Measurements from ENCODE around the gene PRXL2B. TPM values are rescaled to one million over a fixed set of nuclear protein-coding genes. Genes with fewer than 3 reads are reported as not detected.
"Not testable (repeated sequence)": the region's sequence is repeated elsewhere in the genome, so short reads cannot be mapped to it uniquely, and the experiment has no call there.

The PRXL2B gene
- polyA plus RNA-seq, 4 donors = 28.9 to 126 (median 47.2) TPM

DNA sequence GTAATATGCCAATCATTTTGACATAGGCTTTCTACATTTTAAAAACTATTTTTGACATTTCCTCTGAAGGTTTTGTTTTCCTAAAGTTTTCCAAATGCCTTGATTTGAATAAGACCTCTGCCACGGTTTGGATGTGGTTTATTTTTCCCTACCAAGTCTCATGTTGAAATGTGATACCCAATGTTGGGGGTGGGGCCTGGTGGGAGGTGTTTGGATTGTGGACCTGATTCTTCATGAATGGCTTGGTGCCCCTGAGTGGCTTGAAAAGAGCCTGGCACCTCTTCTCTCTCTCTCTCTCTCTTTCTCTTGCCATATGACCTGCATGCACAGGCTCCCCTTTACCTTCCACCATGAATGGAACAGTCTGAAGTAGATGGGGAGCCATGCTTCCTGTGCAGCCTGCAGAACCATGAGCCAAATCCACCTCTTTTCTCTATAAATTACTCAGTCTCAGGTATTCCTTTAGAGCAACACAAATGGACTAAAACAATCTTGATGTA is 31.4 kb downstream of the PRXL2B start:
- FAIRE-seq (no peak), DNase-seq (no peak)
- WGBS, 3 donors = 10 to 38% (median 27%) methylated on average over 1 of the region's 1 CpG
- H3K4me3 ChIP-seq (ENCODE audit: low read depth in 1 of 3, low read length in 3 of 3) = no peak overlapping the region
- no peaks in the 10 kb centered on the region for H3K36me3 ChIP-seq (ENCODE audit: control insufficient read depth in 3 of 3, insufficient read depth in 2 of 3, low read depth in 1 of 3, low read length in 3 of 3)
- H3K27me3 ChIP-seq (ENCODE audit: control insufficient read depth in 3 of 3, insufficient read depth in 3 of 3, low read length in 3 of 3) = peaks cover 0 to 3% (median 2%) of the 10 kb centered on the region in 3 donors
- H3K27ac ChIP-seq (ENCODE audit: low read depth in 1 of 3, low read length in 2 of 3) = no peak overlapping the region
- peaks cover 0 to 20% of the 10 kb centered on the region in 2 donors for H3K9me3 ChIP-seq (ENCODE audit: control insufficient read depth in 2 of 2, insufficient read depth in 1 of 2, low read depth in 1 of 2, low read length in 1 of 2)
- H3K4me1 ChIP-seq (ENCODE audit: control insufficient read depth in 3 of 3, insufficient read depth in 2 of 3, low read depth in 1 of 3, low read length in 2 of 3) = no peaks in the 10 kb centered on the region

- WGBS, 3 donors = 84 to 89% (median 84%) methylated on average over 12 of the region's 12 CpGs
- Histone ChIP-seq H3K36me3 (ENCODE audit: control insufficient read depth in 3 of 3, insufficient read depth in 2 of 3, low read depth in 1 of 3, low read length in 3 of 3) (no peaks in the 10 kb centered on the region), H3K4me3 (ENCODE audit: low read depth in 1 of 3, low read length in 3 of 3) (no peak overlapping the region), H3K4me1 (ENCODE audit: control insufficient read depth in 3 of 3, insufficient read depth in 2 of 3, low read depth in 1 of 3, low read length in 2 of 3) (peaks cover 0 to 8% (median 0%) of the 10 kb centered on the region in 3 donors), H3K27me3 (ENCODE audit: control insufficient read depth in 3 of 3, insufficient read depth in 3 of 3, low read length in 3 of 3) (peaks cover 0 to 23% (median 10%) of the 10 kb centered on the region in 3 donors), H3K27ac (ENCODE audit: low read depth in 1 of 3, low read length in 2 of 3) (no peak overlapping the region), H3K9me3 (ENCODE audit: control insufficient read depth in 2 of 2, insufficient read depth in 1 of 2, low read depth in 1 of 2, low read length in 1 of 2) (peaks cover 0 to 5% of the 10 kb centered on the region in 2 donors)
- FAIRE-seq = no peak
- DNase-seq = no peak
Observed at GRCh38 chr1:2623571-2624337, 37.2 kb downstream of the PRXL2B start.

DNA sequence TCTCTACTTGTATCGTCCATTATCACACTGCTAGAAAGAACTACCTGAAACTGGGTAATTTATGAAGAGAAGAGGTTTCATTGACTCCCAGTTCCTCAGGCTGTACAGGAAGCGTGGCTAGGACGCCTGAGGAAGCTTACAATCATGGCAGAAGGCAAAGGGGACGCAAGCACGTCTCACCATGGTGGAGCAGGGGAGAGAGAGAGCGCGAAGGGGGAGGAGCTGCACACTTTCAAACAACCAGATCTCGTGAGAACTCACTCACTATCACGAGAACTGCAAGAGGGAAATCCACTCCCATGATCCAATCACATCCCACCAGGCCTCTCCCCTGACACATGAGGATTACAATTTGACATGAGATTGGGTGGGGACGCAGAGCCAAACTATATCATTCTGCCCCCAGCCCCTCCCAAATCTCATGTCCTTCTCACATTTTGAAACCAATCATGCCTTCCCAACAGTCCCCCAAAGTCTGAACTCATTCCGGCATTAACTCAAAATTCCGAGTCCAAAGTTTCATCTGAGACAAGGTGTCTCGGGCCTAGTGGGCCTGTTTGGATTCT is 38.2 kb downstream of the PRXL2B start:
- FAIRE-seq (no peak), DNase-seq (no peak)
- Histone ChIP-seq H3K36me3 (ENCODE audit: control insufficient read depth in 3 of 3, insufficient read depth in 2 of 3, low read depth in 1 of 3, low read length in 3 of 3) (no peaks in the 10 kb centered on the region), H3K4me1 (ENCODE audit: control insufficient read depth in 3 of 3, insufficient read depth in 2 of 3, low read depth in 1 of 3, low read length in 2 of 3) (peaks cover 0 to 8% (median 0%) of the 10 kb centered on the region in 3 donors), H3K4me3 (ENCODE audit: low read depth in 1 of 3, low read length in 3 of 3) (no peak overlapping the region), H3K9me3 (ENCODE audit: control insufficient read depth in 2 of 2, insufficient read depth in 1 of 2, low read depth in 1 of 2, low read length in 1 of 2) (peaks cover 0 to 5% of the 10 kb centered on the region in 2 donors), H3K27me3 (ENCODE audit: control insufficient read depth in 3 of 3, insufficient read depth in 3 of 3, low read length in 3 of 3) (peaks cover 0 to 32% (median 18%) of the 10 kb centered on the region in 3 donors), H3K27ac (ENCODE audit: low read depth in 1 of 3, low read length in 2 of 3) (no peak overlapping the region)
- WGBS, 3 donors = 81 to 87% (median 85%) methylated on average over 13 of the region's 13 CpGs

GRCh38 chr1:2625311-2625710 is 38.7 kb downstream of the PRXL2B start:
- FAIRE-seq = no peak
- H3K4me3 ChIP-seq (ENCODE audit: low read depth in 1 of 3, low read length in 3 of 3) = no peak overlapping the region
- no peak overlapping the region for H3K27ac ChIP-seq (ENCODE audit: low read depth in 1 of 3, low read length in 2 of 3)
- H3K4me1 ChIP-seq (ENCODE audit: control insufficient read depth in 3 of 3, insufficient read depth in 2 of 3, low read depth in 1 of 3, low read length in 2 of 3) = peaks cover 0 to 10% (median 0%) of the 10 kb centered on the region in 3 donors
- H3K36me3 ChIP-seq (ENCODE audit: control insufficient read depth in 3 of 3, insufficient read depth in 2 of 3, low read depth in 1 of 3, low read length in 3 of 3) = no peaks in the 10 kb centered on the region
- peaks cover 0 to 31% (median 18%) of the 10 kb centered on the region in 3 donors for H3K27me3 ChIP-seq (ENCODE audit: control insufficient read depth in 3 of 3, insufficient read depth in 3 of 3, low read length in 3 of 3)
- H3K9me3 ChIP-seq (ENCODE audit: control insufficient read depth in 2 of 2, insufficient read depth in 1 of 2, low read depth in 1 of 2, low read length in 1 of 2) = peaks cover 0 to 5% of the 10 kb centered on the region in 2 donors
- no peak for DNase-seq
- WGBS, 3 donors = 85 to 94% (median 89%) methylated on average over 10 of the region's 10 CpGs

DNA sequence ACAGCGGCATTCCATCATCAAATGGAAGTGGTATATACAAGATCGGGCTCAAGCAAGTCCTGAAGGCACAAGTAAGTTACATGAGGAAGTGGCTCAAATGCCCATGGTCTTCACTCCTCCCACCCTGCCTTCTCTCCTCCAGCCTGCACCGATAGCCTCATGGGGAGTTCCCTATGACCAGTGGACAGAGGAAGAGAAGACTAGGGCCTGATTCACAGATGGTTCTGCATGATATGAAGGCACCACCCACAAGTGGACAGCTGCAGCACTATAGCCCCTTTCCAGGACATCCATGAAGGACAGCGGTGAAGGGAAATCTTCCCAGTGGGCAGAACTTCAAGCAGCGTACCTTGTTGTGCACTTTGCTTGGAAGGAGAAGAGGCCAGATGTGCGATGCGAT is 39.2 kb downstream of the PRXL2B start:
- Histone ChIP-seq H3K4me1 (ENCODE audit: control insufficient read depth in 3 of 3, insufficient read depth in 2 of 3, low read depth in 1 of 3, low read length in 2 of 3) (peaks cover 0 to 14% (median 1%) of the 10 kb centered on the region in 3 donors), H3K27me3 (ENCODE audit: control insufficient read depth in 3 of 3, insufficient read depth in 3 of 3, low read length in 3 of 3) (peaks cover 0 to 29% (median 16%) of the 10 kb centered on the region in 3 donors)
- H3K4me3 ChIP-seq (ENCODE audit: low read depth in 1 of 3, low read length in 3 of 3); DNase-seq; H3K27ac ChIP-seq (ENCODE audit: low read depth in 1 of 3, low read length in 2 of 3); H3K36me3 ChIP-seq (ENCODE audit: control insufficient read depth in 3 of 3, insufficient read depth in 2 of 3, low read depth in 1 of 3, low read length in 3 of 3); H3K9me3 ChIP-seq (ENCODE audit: control insufficient read depth in 2 of 2, insufficient read depth in 1 of 2, low read depth in 1 of 2, low read length in 1 of 2); FAIRE-seq: not testable (repeated sequence)
- WGBS, 3 donors = 65 to 75% (median 66%) methylated on average over 7 of the region's 7 CpGs

- peaks cover 0 to 29% (median 16%) of the 10 kb centered on the region in 3 donors for H3K27me3 ChIP-seq (ENCODE audit: control insufficient read depth in 3 of 3, insufficient read depth in 3 of 3, low read length in 3 of 3)
- no peak overlapping the region for H3K27ac ChIP-seq (ENCODE audit: low read depth in 1 of 3, low read length in 2 of 3)
- no peaks in the 10 kb centered on the region for H3K36me3 ChIP-seq (ENCODE audit: control insufficient read depth in 3 of 3, insufficient read depth in 2 of 3, low read depth in 1 of 3, low read length in 3 of 3)
- FAIRE-seq (no peak), DNase-seq (no peak)
- peaks cover 0 to 34% (median 2%) of the 10 kb centered on the region in 3 donors for H3K4me1 ChIP-seq (ENCODE audit: control insufficient read depth in 3 of 3, insufficient read depth in 2 of 3, low read depth in 1 of 3, low read length in 2 of 3)
- H3K4me3 ChIP-seq (ENCODE audit: low read depth in 1 of 3, low read length in 3 of 3) = no peak overlapping the region
- 12 to 30% (median 17%) methylated on average over 6 of the region's 6 CpGs for WGBS, 3 donors
- H3K9me3 ChIP-seq (ENCODE audit: control insufficient read depth in 2 of 2, insufficient read depth in 1 of 2, low read depth in 1 of 2, low read length in 1 of 2) = no peaks in the 10 kb centered on the region
Observed at GRCh38 chr1:2627746-2628145, 41.2 kb downstream of the PRXL2B start.

- H3K4me3 ChIP-seq (ENCODE audit: low read depth in 1 of 3, low read length in 3 of 3) = peak overlapping the region in 1 of 3 donors; percentile 9
- 2 to 8% (median 3%) methylated on average over 41 to 46 of the region's 46 CpGs for WGBS, 3 donors
- no peaks in the 10 kb centered on the region for H3K36me3 ChIP-seq (ENCODE audit: control insufficient read depth in 3 of 3, insufficient read depth in 2 of 3, low read depth in 1 of 3, low read length in 3 of 3)
- H3K27me3 ChIP-seq (ENCODE audit: control insufficient read depth in 3 of 3, insufficient read depth in 3 of 3, low read length in 3 of 3) = peaks cover 0 to 29% (median 16%) of the 10 kb centered on the region in 3 donors
- peak in 1 of 2 donors; percentile 59 for DNase-seq
- no peak overlapping the region for H3K27ac ChIP-seq (ENCODE audit: low read depth in 1 of 3, low read length in 2 of 3)
- FAIRE-seq = no peak
- peaks cover 0 to 41% (median 2%) of the 10 kb centered on the region in 3 donors for H3K4me1 ChIP-seq (ENCODE audit: control insufficient read depth in 3 of 3, insufficient read depth in 2 of 3, low read depth in 1 of 3, low read length in 2 of 3)
- H3K9me3 ChIP-seq (ENCODE audit: control insufficient read depth in 2 of 2, insufficient read depth in 1 of 2, low read depth in 1 of 2, low read length in 1 of 2) = no peaks in the 10 kb centered on the region
Observed at GRCh38 chr1:2628191-2628932, 41.8 kb downstream of the PRXL2B start.

Data from small intestine (tissue), 7 donors.